Omental fat pad (tissue), 4 donors: Measurements from ENCODE around the gene MRPS7. TPM values are rescaled to one million over a fixed set of nuclear protein-coding genes. Genes with fewer than 3 reads are reported as not detected.

ENCODE experiments used
- ATAC-seq: fragments of 150-250 bp; one replicate; pipeline ENCODE4 v1.9.1; 2016; ENCODE audit warnings: mild to moderate bottlenecking, moderate library complexity; ENCODE audit not compliant: low FRiP score
- DNase-seq: peaks from one replicate; pipeline ENCODE4 v3.0.0-alpha.2; 2019; ENCODE audit warnings: low spot score
- total RNA-seq, 4 donors: library from RNA; depleted of rRNA; stranded (reverse); fragments of >200 nt; gene quantifications; one replicate each; pipeline ENCODE4 v1.1.0, GENCODE V29; 2016
- TF ChIP-seq, protein P1 (sequence below), 3 donors: fragments of 450-650 bp; IDR thresholded peaks; one replicate each; pipeline ENCODE4 v1.5.1; 2016 to 2017; ENCODE audit warnings: antibody characterized with exemption in 3 of 3, mild to moderate bottlenecking in 3 of 3, moderate library complexity in 2 of 3

The MRPS7 gene
- total RNA-seq, 4 donors from 2014 or later: 27.1 to 48.3 (median 38.4) TPM

DNA sequence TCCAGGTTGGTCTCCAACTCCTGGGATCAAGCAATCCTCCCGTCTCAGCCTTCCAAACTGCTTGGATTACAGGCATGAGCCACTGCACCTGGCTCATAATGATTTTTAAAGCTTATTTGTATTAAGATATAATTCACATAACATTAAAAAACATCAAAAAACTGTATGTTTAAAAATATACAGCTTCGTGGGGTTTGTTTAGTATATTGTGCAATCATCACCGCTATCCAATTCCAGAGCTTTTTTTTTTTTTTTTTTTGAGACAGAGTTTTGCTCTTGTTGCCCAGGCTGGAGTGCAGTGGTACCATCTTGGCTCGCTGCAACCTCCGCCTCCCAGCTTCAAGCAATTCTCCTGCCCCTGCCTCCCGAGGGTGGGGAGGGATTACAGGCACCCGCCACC lies 38.6 kb downstream of the MRPS7 start:
- TF ChIP-seq, protein P1, sequence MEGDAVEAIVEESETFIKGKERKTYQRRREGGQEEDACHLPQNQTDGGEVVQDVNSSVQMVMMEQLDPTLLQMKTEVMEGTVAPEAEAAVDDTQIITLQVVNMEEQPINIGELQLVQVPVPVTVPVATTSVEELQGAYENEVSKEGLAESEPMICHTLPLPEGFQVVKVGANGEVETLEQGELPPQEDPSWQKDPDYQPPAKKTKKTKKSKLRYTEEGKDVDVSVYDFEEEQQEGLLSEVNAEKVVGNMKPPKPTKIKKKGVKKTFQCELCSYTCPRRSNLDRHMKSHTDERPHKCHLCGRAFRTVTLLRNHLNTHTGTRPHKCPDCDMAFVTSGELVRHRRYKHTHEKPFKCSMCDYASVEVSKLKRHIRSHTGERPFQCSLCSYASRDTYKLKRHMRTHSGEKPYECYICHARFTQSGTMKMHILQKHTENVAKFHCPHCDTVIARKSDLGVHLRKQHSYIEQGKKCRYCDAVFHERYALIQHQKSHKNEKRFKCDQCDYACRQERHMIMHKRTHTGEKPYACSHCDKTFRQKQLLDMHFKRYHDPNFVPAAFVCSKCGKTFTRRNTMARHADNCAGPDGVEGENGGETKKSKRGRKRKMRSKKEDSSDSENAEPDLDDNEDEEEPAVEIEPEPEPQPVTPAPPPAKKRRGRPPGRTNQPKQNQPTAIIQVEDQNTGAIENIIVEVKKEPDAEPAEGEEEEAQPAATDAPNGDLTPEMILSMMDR (IDR thresholded peaks at IDR 0.05): no peak
- ATAC-seq (no peak), DNase-seq (no peak)

DNA sequence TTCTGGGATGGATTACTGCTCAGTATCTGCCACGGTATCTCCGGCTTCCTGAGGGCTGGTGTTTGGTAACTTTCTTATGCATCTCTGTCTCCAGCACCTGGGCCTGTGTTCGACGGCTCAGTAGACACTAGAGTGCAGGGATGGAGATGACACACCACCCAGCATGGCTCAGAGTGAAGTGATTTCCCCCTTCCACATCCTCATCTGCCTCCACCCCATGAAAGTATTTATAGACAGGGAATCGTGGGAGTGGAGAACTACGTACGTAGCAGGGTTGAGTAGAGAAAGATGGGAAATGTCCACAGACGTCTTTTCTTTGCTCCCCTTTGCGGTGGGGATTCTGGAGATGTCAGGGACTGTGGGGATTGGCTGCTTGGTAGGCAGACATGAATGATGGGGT lies 39.4 kb downstream of the MRPS7 start:
- TF ChIP-seq, protein P1 (IDR thresholded peaks at IDR 0.05): no peak
- DNase-seq (no peak), ATAC-seq (peak; percentile 34)

DNA sequence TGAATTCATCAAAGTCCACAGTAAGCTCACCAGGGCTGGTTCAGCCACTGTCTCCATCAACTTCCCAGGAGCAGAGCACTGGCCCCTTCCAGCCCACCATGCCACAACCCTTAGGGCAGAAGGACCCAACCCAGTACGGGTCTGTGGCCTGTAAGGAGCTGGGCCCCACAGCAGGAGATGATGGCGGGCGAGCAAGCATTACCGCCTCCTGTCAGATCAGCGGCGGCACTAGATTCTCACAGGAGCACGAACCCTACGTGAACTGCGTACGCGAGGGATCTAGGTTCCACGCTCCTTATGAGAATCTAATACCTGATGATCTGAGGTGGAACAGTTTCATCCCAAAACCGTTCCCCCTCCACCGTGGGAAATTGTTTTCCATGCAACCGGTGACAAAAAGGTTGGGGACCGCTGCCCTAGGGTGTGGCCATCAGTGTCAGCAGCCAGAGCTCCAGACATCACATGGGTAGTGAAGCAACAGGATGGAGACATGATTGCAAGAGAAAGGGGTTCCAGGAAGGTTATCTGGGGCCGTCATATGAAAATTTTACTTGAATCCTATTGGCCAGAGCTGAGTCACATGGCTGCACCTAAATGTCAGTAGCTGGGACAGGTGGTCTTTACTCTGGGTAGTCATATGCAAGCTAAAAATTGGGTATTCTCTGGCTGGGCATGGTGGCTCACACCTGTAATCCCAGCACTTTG lies 40.0 kb downstream of the MRPS7 start:
- ATAC-seq (peak; percentile 31), DNase-seq (no peak)
- TF ChIP-seq, protein P1 (IDR thresholded peaks at IDR 0.05): no peak

DNA sequence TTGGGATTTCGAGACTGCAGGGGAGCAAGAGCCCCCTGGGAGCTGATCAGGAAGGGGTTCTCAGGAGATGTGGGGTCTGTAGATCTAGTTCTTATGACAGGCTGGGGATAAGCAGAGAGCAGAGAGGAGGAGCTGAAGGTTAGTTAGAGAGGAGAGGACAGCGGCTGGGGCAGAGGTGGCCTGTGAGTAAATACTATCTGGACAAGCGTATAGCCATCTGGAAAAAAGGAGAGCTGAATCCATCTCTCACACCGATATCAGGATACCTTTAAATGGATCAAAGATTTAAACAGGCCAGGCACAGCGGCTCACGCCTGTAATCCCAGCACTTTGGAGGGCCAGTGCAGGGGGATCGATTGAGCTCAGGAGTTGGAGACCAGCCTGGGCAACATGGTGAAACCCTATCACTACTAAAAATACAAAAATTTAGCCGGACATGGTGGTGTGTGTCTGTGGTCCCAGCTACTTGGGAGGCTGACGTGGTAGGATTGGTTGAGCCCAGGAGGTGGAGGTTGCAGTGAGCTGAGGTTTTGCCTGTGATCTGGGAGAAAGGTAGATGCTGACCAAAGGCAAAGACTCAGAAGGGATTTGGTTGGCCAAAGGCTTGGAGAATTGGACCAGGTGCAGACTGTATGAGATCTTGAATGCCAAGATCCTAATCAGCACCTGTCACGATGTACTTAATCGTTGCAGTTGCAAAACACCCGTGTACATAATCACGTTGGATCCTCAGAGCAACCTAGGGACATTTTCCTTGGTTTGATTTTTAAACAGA lies 46.5 kb downstream of the MRPS7 start:
- ATAC-seq: no peak
- TF ChIP-seq, protein P1 (IDR thresholded peaks at IDR 0.05): no peak
- DNase-seq: no peak

DNA sequence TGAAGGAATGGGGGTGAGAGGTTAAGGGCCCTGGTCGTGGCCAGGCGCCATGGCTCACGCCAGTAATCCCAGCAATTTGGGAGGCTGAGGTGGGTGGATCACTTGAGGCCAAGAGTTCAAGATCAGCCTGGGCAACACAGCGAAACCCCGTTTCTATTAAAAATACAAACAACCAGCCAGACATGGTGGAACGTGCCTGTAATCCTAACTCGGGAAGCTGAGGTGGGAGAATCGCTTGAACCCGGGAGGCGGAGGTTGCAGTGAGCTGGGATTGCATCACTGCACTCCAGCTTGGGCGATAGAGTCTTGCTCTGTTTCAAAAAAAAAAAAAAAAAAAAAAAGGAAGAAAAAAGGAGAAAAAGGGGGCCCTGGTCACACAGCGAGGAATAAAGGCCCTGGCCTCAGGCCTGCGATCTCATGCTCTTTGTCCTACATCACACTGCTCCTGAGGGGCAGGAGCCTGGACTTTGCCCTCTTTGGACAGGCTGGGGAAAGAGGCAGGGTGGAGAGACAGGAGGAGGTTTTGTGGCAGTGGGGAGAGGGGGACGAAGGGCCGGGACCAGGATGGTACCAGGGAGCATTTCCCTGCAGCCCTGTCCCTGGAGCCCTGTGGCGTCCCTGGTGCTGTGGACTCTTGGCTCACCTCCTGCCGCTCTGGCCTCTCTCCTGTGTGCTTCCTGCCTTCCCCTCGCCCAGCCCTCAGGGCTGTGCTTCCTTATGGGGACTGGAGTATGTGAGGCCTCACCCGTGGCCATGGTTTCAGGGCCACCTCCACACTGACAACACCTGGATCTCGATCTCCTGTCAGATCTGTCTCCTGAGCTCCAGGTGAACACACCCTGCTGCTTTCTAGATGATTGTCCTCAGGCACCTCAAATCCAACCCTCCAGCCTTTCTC lies 47.3 kb downstream of the MRPS7 start:
- TF ChIP-seq, protein P1 (IDR thresholded peaks at IDR 0.05): no peak
- ATAC-seq: no peak
- no peak for DNase-seq

DNA sequence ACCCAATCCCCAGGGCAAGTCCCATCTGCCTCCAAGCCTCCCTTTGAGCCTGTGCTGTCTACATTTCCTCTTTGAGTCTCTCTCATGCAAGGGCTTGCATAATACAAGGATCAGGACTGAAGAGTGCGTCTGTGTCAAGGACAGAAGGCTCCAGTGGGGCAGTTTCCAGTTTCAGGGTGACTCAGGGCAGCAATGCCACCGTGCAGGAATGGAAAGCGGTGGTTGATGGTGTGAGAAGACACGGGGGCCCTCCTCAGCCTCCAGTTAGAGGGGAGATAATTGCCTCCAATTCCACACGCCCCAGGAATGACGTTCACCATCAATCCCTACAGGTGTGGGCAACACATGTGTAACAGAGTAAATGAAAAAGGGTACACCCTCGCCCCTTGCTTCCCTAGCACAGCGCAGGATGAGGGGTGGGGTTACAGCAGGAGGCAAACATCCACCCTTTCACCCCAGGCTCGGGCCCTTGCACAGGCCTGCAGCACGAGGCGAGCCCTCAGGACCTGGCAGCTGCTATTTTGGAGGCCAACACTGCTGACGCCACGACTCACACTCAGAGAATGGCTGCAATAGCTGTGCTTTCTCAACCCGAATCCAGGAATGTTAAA lies 52.4 kb downstream of the MRPS7 start:
- TF ChIP-seq, protein P1 (IDR thresholded peaks at IDR 0.05): no peak
- DNase-seq (no peak), ATAC-seq (peak; percentile 52)
